Measurements from ENCODE around the gene USP9X.
"Not testable (repeated sequence)": the region's sequence is repeated elsewhere in the genome, so short reads cannot be mapped to it uniquely, and the experiment has no call there.

Gene USP9X, protein sequence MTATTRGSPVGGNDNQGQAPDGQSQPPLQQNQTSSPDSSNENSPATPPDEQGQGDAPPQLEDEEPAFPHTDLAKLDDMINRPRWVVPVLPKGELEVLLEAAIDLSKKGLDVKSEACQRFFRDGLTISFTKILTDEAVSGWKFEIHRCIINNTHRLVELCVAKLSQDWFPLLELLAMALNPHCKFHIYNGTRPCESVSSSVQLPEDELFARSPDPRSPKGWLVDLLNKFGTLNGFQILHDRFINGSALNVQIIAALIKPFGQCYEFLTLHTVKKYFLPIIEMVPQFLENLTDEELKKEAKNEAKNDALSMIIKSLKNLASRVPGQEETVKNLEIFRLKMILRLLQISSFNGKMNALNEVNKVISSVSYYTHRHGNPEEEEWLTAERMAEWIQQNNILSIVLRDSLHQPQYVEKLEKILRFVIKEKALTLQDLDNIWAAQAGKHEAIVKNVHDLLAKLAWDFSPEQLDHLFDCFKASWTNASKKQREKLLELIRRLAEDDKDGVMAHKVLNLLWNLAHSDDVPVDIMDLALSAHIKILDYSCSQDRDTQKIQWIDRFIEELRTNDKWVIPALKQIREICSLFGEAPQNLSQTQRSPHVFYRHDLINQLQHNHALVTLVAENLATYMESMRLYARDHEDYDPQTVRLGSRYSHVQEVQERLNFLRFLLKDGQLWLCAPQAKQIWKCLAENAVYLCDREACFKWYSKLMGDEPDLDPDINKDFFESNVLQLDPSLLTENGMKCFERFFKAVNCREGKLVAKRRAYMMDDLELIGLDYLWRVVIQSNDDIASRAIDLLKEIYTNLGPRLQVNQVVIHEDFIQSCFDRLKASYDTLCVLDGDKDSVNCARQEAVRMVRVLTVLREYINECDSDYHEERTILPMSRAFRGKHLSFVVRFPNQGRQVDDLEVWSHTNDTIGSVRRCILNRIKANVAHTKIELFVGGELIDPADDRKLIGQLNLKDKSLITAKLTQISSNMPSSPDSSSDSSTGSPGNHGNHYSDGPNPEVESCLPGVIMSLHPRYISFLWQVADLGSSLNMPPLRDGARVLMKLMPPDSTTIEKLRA (N-terminal part only)

GRCh38 chrX:41084893-41085511, at the start of gene USP9X:
Gene USP9X (plus strand): TSS chrX:41085445. CDS start chrX:41123629, 38,184 bp downstream.
- peak; percentile 74 to 86 for DNase-seq (ENCODE audit: low read depth in 2 of 2)

- no peak for DNase-seq (ENCODE audit: low read depth in 2 of 2)
These were observed 49.7 kb upstream of the USP9X start for GRCh38 chrX:41035582-41035981.

GRCh38 chrX:41036668-41037326, 48.4 kb upstream of the USP9X start:
- DNase-seq (ENCODE audit: low read depth in 2 of 2): no peak

DNA sequence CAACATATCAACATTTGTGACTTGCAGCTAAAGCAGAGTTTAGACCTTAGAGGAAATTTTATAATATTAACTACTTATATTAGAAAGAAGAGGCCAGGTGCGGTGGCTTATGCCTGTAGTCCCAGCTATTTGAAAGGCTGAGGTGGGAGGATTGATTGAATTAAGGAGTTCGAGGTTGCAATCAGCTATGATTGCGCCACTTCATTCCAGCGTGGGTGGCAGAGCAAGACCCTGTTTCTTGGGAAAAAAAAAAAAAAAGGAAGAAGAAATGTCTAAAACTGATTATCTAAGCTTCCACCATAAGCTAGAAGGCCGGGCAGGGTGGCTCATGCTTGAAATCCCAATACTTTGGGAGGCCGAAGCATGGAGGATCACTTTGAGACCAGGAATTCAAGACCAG, 42.0 kb upstream of the USP9X start:
- DNase-seq (ENCODE audit: low read depth in 2 of 2): no peak

GRCh38 chrX:41043674-41044345, 41.4 kb upstream of the USP9X start:
- DNase-seq (ENCODE audit: low read depth in 2 of 2): no peak

DNA sequence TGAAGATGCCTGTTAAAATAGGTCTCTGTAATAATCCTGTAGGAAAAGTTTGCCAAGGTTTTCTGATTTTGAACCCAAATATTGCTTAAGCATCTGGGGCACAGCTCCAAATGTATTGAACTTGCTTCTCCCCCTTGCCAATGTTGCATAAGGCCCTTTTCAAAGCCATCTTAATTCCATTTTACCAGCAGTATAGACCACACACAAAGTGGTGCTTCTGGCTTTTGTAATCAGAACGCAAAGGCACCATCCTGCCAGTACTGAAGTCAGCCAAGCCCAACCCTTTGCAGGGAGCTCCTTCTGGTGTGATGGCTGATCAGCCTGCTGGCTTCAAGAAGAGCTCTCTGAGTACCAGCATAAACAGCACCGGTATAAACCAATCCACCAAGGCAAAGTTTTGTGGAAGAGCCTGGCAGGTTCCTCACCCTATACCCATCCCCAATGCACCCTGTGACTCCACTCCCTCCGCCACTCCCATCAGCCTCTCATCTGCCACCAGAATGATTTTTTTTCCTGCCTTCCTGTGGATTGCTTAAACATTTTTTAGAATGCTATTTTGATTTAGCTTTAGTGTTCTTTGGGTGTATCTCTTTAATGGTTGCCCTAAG, 39.2 kb upstream of the USP9X start:
- no peak for DNase-seq (ENCODE audit: low read depth in 2 of 2)

GRCh38 chrX:41047878-41048534, 37.2 kb upstream of the USP9X start:
- DNase-seq (ENCODE audit: low read depth in 2 of 2): no peak

- no peak for DNase-seq (ENCODE audit: low read depth in 2 of 2)
These were observed 34.9 kb upstream of the USP9X start for GRCh38 chrX:41050359-41050758.

GRCh38 chrX:41051288-41051687, 34.0 kb upstream of the USP9X start:
- DNase-seq (ENCODE audit: low read depth in 2 of 2): no peak

DNA sequence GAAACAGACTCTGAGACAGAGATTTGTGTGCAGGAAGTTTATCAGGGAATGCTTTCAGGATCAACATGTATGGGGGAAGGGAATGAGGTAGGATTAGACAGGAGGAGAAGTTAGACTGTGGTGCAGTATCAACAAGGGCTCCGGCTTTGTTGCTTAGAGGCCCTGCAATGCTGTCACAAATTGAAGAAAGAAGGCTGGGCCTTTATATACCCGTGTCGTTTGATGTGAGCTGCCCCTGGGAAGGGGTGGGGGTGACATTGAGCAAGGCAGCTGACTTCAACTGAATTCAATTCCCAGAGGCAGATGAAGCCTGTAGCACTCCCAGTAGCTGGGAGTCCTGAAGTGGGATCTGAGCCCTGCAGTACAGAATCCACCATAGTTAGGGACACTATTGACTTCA, 29.5 kb upstream of the USP9X start:
- no peak for DNase-seq (ENCODE audit: low read depth in 2 of 2)

DNA sequence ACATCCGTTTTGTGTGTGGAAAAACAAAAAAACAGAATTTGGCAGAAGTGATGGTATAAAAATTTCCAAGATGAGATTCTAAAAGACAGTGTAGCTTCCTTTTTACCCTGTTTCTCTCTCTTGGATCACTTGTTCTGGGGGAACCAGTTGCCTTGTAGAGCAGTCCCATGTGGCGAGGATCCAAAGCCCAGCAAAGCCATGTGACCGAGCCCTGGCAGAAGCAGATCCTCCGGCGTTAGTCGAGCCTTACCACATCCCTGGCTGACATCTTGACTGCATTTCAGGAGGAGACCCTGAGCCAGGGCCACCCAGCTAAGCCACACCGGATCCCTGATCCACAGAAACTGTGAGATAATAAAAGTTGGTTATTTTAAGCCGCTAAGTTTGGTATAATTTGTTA, 22.0 kb upstream of the USP9X start:
- not testable (repeated sequence) for DNase-seq (ENCODE audit: low read depth in 2 of 2)

GRCh38 chrX:41064018-41064417, 21.2 kb upstream of the USP9X start:
- no peak for DNase-seq (ENCODE audit: low read depth in 2 of 2)

GRCh38 chrX:41066391-41066790, 18.9 kb upstream of the USP9X start:
- DNase-seq (ENCODE audit: low read depth in 2 of 2): no peak

- no peak for DNase-seq (ENCODE audit: low read depth in 2 of 2)
These were observed 18.3 kb upstream of the USP9X start for GRCh38 chrX:41066969-41067368.

GRCh38 chrX:41067721-41068120, 17.5 kb upstream of the USP9X start:
- DNase-seq (ENCODE audit: low read depth in 2 of 2): no peak

DNA sequence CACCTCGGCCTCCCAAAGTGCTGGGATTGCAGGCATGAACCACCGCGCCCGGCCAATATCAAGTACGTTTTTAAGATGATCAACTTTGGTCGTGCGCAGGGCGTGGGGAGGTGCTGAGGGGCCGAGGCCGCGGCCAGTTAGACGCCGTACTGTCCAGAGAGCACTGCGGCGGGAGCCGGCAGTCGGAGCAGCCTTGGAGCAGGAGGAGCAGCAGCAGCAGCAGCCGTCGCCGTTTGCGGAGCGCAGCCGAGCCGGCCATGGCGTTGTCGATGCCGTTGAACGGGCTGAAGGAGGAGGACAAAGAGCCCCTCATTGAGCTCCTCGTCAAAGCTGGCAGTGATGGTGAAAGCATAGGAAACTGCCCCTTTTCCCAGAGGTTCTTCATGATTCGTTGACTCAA, 8.5 kb upstream of the USP9X start:
- no peak for DNase-seq (ENCODE audit: low read depth in 2 of 2)

DNA sequence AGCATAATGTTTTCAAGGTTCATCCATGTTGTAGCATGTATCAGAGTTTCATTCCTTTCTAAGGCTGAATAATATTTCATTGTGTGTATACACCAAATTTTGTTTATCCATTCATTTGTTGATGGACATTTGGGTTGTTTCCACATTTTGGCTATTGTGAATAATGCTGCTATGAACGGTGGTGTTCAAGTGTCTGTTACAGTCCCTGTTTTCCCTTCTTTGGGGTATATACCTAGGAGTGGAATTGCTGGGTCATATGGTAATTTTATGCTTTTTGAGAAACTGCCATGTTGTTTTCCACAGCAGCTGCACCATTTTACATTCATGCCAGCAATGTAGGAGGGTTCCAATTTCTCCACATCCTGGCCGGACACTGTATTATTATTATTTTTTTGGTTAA, 3.4 kb upstream of the USP9X start:
- DNase-seq (ENCODE audit: low read depth in 2 of 2): no peak

- DNase-seq (ENCODE audit: low read depth in 2 of 2): no peak
These were observed 2.5 kb upstream of the USP9X start for GRCh38 chrX:41082783-41083182.

DNA sequence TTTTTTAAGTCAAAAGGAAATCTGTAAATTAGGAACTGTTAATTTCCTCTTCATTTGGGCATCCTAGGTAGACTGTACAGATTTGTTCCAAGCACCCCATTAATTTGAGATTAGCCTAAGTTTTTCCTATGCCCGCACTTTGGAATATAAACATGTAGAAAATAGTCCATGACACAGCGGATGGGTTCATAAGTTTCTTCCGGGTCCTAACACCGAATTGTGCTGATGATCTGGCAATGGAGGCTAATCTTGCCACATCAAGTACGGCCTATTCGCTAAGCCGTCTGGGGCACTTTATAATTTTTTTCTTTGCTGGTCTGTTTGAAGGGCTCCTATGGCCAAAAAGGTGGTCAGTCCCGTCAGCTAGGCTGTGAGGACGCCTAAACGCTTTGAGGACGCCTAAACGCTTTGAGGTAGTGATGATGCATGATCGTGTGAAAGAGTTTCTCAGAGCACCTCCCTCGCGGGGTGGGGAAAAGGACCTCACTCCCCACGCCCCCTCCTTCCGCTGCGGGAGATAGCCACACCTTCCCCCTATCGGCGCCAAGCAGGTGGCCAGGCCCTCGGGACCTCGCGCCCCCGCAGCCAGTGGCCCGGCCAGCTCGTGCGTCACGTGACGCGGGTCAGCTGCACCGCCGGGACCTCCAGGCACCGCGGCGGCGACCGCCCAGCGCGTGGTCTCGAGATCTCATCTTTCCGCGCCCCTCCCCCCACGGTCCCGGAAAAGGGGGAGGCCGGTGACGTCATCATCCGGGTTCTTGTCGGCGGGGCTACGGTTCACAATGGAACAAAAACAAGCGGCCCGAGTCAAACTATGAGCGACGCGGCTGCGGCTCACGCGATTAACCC, 977 bp upstream of the USP9X start:
- DNase-seq (ENCODE audit: low read depth in 2 of 2): peak; percentile 88 to 98

Data from stimulated activated CD4-positive, alpha-beta T cell treated with anti-CD3 and anti-CD28 coated beads, Interleukin-15, amount 100 ng/mL, for 48 hours (primary cell).